CD4-positive, alpha-beta T cell treated with Interleukin-17A for 4 hours (primary cell): ENCODE data around the gene VPS51.
"Not testable (repeated sequence)": the region's sequence is repeated elsewhere in the genome, so short reads cannot be mapped to it uniquely, and the experiment has no call there.

ENCODE experiments used
- DNase-seq: peaks from one replicate; pipeline ENCODE4 v3.0.0-alpha.2; 2020; ENCODE audit warnings: mixed read lengths

Gene VPS51

GRCh38 chr11:65136515-65137096 is 40.6 kb downstream of the VPS51 start:
- no peak for DNase-seq

- no peak for DNase-seq
Measured at GRCh38 chr11:65141896-65142494, 46.0 kb downstream of the VPS51 start.

- no peak for DNase-seq
Measured at GRCh38 chr11:65147352-65148075, 51.5 kb downstream of the VPS51 start.

GRCh38 chr11:65148657-65149056 is 52.6 kb downstream of the VPS51 start:
- DNase-seq: no peak

- DNase-seq: not testable (repeated sequence)
Measured at GRCh38 chr11:65150131-65150508, 54.1 kb downstream of the VPS51 start.

GRCh38 chr11:65150509-65151299 is 54.7 kb downstream of the VPS51 start:
- DNase-seq: peak; percentile 14

GRCh38 chr11:65151331-65151899 is 55.4 kb downstream of the VPS51 start:
- DNase-seq: no peak

GRCh38 chr11:65152122-65152521 is 56.1 kb downstream of the VPS51 start:
- DNase-seq: no peak

GRCh38 chr11:65156256-65156655 is 60.2 kb downstream of the VPS51 start:
- no peak for DNase-seq

- DNase-seq: no peak
Measured at GRCh38 chr11:65156926-65157325, 60.9 kb downstream of the VPS51 start.

- DNase-seq: no peak
Measured at GRCh38 chr11:65157336-65157735, 61.3 kb downstream of the VPS51 start.

GRCh38 chr11:65159012-65159411 is 63.0 kb downstream of the VPS51 start:
- no peak for DNase-seq

- DNase-seq: no peak
Measured at GRCh38 chr11:65160643-65161042, 64.6 kb downstream of the VPS51 start.
